HCT116 (cell line): ENCODE results near the gene OPN5. TPM values are rescaled to one million over a fixed set of nuclear protein-coding genes. Genes with fewer than 3 reads are reported as not detected.

ENCODE experiments used
- ATAC-seq: fragments of 200-7000 bp; cut with Tn5 transposase; 2 replicates; pipeline ENCODE4 v1.9.1; 2020; ENCODE audit warnings: mild to moderate bottlenecking, moderate library complexity
- BruUV-seq: library from RNA; stranded (reverse); fragments of 400-500 nt; replicated peaks from 2 replicates; lab custom pipeline; 2021; lab: Mats Ljungman, UMichigan
- CTCF ChIA-PET: fragments of 300-600 bp; sonication (Branson Sonifier 250); formaldehyde crosslinking; loops from one replicate; lab custom pipeline; 2021; ENCODE audit warnings: antibody characterized with exemption; lab: Charles Lee
- POLR2A ChIA-PET: fragments of 300-600, 350-600 bp; sonication (Branson Sonifier 250); formaldehyde crosslinking; loops from one replicate; lab custom pipeline; 2021; ENCODE audit warnings: antibody characterized with exemption; lab: Charles Lee
- RAD21 ChIA-PET, 2 experiments: fragments of 300-600 bp; sonication (Branson Sonifier 250); formaldehyde crosslinking; loops; one replicate each; lab custom pipeline; 2023; ENCODE audit warnings: low total read pairs in 2 of 2; ENCODE audit not compliant: uncharacterized antibody in 2 of 2, unreplicated experiment in 2 of 2, low non-redundant PET in 1 of 2; lab: Charles Lee
- DNase-seq: peaks from one replicate; pipeline ENCODE4 v3.0.0-alpha.2; 2010; ENCODE audit warnings: low read depth, low spot score
- H2AFZ ChIP-seq: fragments of 200-600 bp; shearing (Covaris generic), sonication (generic); 2 replicates; pipeline ENCODE4 v1.6.1; 2017; ENCODE audit warnings: low read depth, mixed run types, mixed read lengths, antibody characterized with exemption, low read length; ENCODE audit not compliant: poor library complexity, severe bottlenecking
- H3K27ac ChIP-seq: 2 replicates; pipeline ENCODE4 v1.5.1; 2012; ENCODE audit warnings: low read depth, low read length
- H3K27me3 ChIP-seq: fragments of 200-600 bp; sonication (generic); 2 replicates; pipeline ENCODE4 v1.6.1; 2016; ENCODE audit warnings: mixed run types, low read length, mixed read lengths; ENCODE audit not compliant: insufficient read depth
- H3K36me3 ChIP-seq, 2 experiments: fragments of 200-500 bp in 1 of 2; fragments of 200-600 bp in 1 of 2; sonication (Bioruptor generic) in 1 of 2; sonication (generic) in 1 of 2; 2 replicates each; pipeline versions ENCODE4 v1.5.1 to v1.6.1; 2014 to 2016; ENCODE audit warnings: low read length in 2 of 2, inconsistent platforms in 1 of 2, mixed read lengths in 1 of 2, mixed run types in 1 of 2; ENCODE audit not compliant: insufficient read depth in 2 of 2, control insufficient read depth in 1 of 2
- H3K4me1 ChIP-seq, 2 experiments: fragments of 200-600 bp in 1 of 2; sonication (generic) in 1 of 2; 2 replicates each; pipeline versions ENCODE4 v1.5.1 to v1.6.1; 2012 to 2017; ENCODE audit warnings: low read length in 2 of 2, inconsistent platforms in 1 of 2, mild to moderate bottlenecking in 1 of 2, mixed read lengths in 1 of 2, mixed run types in 1 of 2, moderate library complexity in 1 of 2; ENCODE audit not compliant: insufficient read depth in 2 of 2, control insufficient read depth in 1 of 2
- H3K4me2 ChIP-seq: fragments of 200-600 bp; sonication (generic); 2 replicates; pipeline ENCODE4 v1.6.1; 2017; ENCODE audit warnings: mixed run types, low read length, mixed read lengths
- H3K4me3 ChIP-seq, 2 experiments: fragments of 200-600 bp in 1 of 2; sonication (generic) in 1 of 2; replicated peaks in 1 of 2; 2 replicates each; pipeline ENCODE4 v1.5.1; 2011 to 2016; ENCODE audit warnings: low read length in 2 of 2, control low read depth in 1 of 2, low read depth in 1 of 2, mild to moderate bottlenecking in 1 of 2, mixed read lengths in 1 of 2, mixed run types in 1 of 2
- H3K79me2 ChIP-seq: fragments of 200-600 bp; sonication (generic); 2 replicates; pipeline ENCODE4 v1.6.1; 2017; ENCODE audit warnings: mild to moderate bottlenecking, mixed run types, low read length, moderate library complexity, mixed read lengths; ENCODE audit not compliant: insufficient read depth
- H3K9ac ChIP-seq: fragments of 200-600 bp; sonication (generic); 2 replicates; pipeline ENCODE4 v1.6.1; 2016; ENCODE audit warnings: low read length, mixed read lengths
- H3K9me2 ChIP-seq: fragments of 200-600 bp; sonication (generic), shearing (Covaris generic); 2 replicates; pipeline ENCODE4 v1.6.1; 2017; ENCODE audit warnings: mixed run types, mild to moderate bottlenecking, moderate library complexity; ENCODE audit not compliant: insufficient read depth
- H3K9me3 ChIP-seq, 2 experiments: fragments of 200-500 bp in 1 of 2; fragments of 200-600 bp in 1 of 2; sonication (Bioruptor generic) in 1 of 2; sonication (generic) in 1 of 2; 2 replicates each; pipeline ENCODE4 v1.6.1; 2014 to 2017; ENCODE audit warnings: low read length in 2 of 2, mixed read lengths in 2 of 2, inconsistent platforms in 1 of 2, low read depth in 1 of 2, mild to moderate bottlenecking in 1 of 2, mixed run types in 1 of 2, moderate library complexity in 1 of 2; ENCODE audit not compliant: control insufficient read depth in 1 of 2, insufficient read depth in 1 of 2
- H4K20me1 ChIP-seq: fragments of 200-600 bp; sonication (generic), shearing (Covaris generic); 2 replicates; pipeline ENCODE4 v1.6.1; 2017; ENCODE audit warnings: mixed run types, mild to moderate bottlenecking, moderate library complexity; ENCODE audit not compliant: insufficient read depth
- CBX3 ChIP-seq: IDR thresholded peaks from 2 replicates; pipeline ENCODE4 v1.6.1; 2012; ENCODE audit warnings: low read depth
- EGR1 ChIP-seq: IDR thresholded peaks from 2 replicates; pipeline ENCODE4 v1.6.1; 2012; ENCODE audit warnings: low read depth
- EZH2phosphoT487 ChIP-seq: fragments of 200-600 bp; IDR thresholded peaks from 2 replicates; pipeline ENCODE4 v1.6.1; 2018; ENCODE audit warnings: antibody characterized with exemption, borderline replicate concordance
- FOSL1 ChIP-seq: IDR thresholded peaks from 2 replicates; pipeline ENCODE4 v1.6.1; 2012; ENCODE audit warnings: low read depth
- JUND ChIP-seq: IDR thresholded peaks from 2 replicates; pipeline ENCODE4 v1.6.1; 2012
- MAX ChIP-seq: IDR thresholded peaks from 2 replicates; pipeline ENCODE4 v1.6.1; 2012
- POLR2A ChIP-seq: IDR thresholded peaks from 2 replicates; pipeline ENCODE4 v1.7.0; 2011; ENCODE audit warnings: borderline replicate concordance; ENCODE audit not compliant: insufficient read depth, insufficient read length; ENCODE audit errors: extremely low read depth
- POLR2AphosphoS5 ChIP-seq: IDR thresholded peaks from 2 replicates; pipeline ENCODE4 v1.6.1; 2011; ENCODE audit warnings: mild to moderate bottlenecking, low read depth, low read length, moderate library complexity
- RAD21 ChIP-seq: IDR thresholded peaks from 2 replicates; pipeline ENCODE4 v1.6.1; 2012; ENCODE audit warnings: low read depth, mild to moderate bottlenecking
- SIN3A ChIP-seq: IDR thresholded peaks from 2 replicates; pipeline ENCODE4 v1.6.1; 2012; ENCODE audit warnings: low read depth
- SP1 ChIP-seq: IDR thresholded peaks from 2 replicates; pipeline ENCODE4 v1.6.1; 2012; ENCODE audit warnings: low read depth
- SRF ChIP-seq: IDR thresholded peaks from 2 replicates; pipeline ENCODE4 v1.6.1; 2012; ENCODE audit warnings: low read depth
- TCF7L2 ChIP-seq: IDR thresholded peaks from 2 replicates; pipeline ENCODE4 v1.7.0; 2011; ENCODE audit warnings: borderline replicate concordance, inconsistent platforms; ENCODE audit not compliant: insufficient read depth, insufficient read length; ENCODE audit errors: extremely low read depth
- YY1 ChIP-seq: IDR thresholded peaks from 2 replicates; pipeline ENCODE4 v1.6.1; 2011; ENCODE audit warnings: low read length, low read depth, moderate library complexity, mild to moderate bottlenecking; ENCODE audit not compliant: insufficient replicate concordance; ENCODE audit errors: extremely low read depth
- ZBTB33 ChIP-seq: IDR thresholded peaks from 2 replicates; pipeline ENCODE4 v1.6.1; 2011; ENCODE audit warnings: mild to moderate bottlenecking, low read length, moderate library complexity; ENCODE audit not compliant: insufficient replicate concordance; ENCODE audit errors: extremely low read depth
- ZFX ChIP-seq: fragments of 450-650 bp; IDR thresholded peaks from 2 replicates; pipeline ENCODE4 v1.6.1; 2017
- ZNF274 ChIP-seq: fragments of 200-500 bp; sonication (Bioruptor generic); IDR thresholded peaks from 2 replicates; pipeline ENCODE4 v1.6.1; 2014; ENCODE audit warnings: mild to moderate bottlenecking, low read depth, low read length, inconsistent platforms
- intact Hi-C: fragments of 100-400 bp; cut with micrococcal nuclease; formaldehyde crosslinking; loops from 2 replicates; pipeline ENCODE4 v1.10.0; 2022
- total RNA-seq: library from RNA; stranded (reverse); gene quantifications from one replicate; pipeline ENCODE4 v1.2.1, GENCODE V29; 2021; ENCODE audit not compliant: unreplicated experiment
- TF ChIP-seq, protein P1 (sequence below): IDR thresholded peaks from 2 replicates; pipeline ENCODE4 v1.6.1; 2012
- TF ChIP-seq, protein P2 (sequence below), 3 experiments: fragments of 200-600 bp in 1 of 3; sonication (generic) in 1 of 3; IDR thresholded peaks in 2 of 3; conservative IDR thresholded peaks in 1 of 3; 2 replicates each; pipeline ENCODE4 v1.5.1; 2012 to 2017; ENCODE audit warnings: low read depth in 2 of 3, low read length in 2 of 3, antibody characterized with exemption in 1 of 3, borderline replicate concordance in 1 of 3, control low read depth in 1 of 3, mild to moderate bottlenecking in 1 of 3, mixed read lengths in 1 of 3, mixed run types in 1 of 3, moderate library complexity in 1 of 3; ENCODE audit not compliant: insufficient read depth in 1 of 3

Gene OPN5
- total RNA-seq, 1 experiment from 2014 or later, result not detected

GRCh38 chr6:47834196-47834595 is 52.4 kb downstream of the OPN5 start:
- H3K79me2 ChIP-seq, result no peaks in the 10 kb centered on the region
- no peak overlapping the region for H3K4me3 ChIP-seq
- H3K9ac ChIP-seq, result no peak overlapping the region
- H3K9me3 ChIP-seq, result no peaks in the 10 kb centered on the region
- H3K4me1 ChIP-seq, result no peaks in the 10 kb centered on the region
- BruUV-seq, result no TSS peak
- no peaks in the 10 kb centered on the region for H3K36me3 ChIP-seq
- CTCF ChIA-PET, result no interaction called here
- POLR2A ChIA-PET, result no interaction called here
- no peak overlapping the region for H3K4me2 ChIP-seq
- TF ChIP-seq, protein P1, sequence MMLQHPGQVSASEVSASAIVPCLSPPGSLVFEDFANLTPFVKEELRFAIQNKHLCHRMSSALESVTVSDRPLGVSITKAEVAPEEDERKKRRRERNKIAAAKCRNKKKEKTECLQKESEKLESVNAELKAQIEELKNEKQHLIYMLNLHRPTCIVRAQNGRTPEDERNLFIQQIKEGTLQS, result no peak
- no peak for TF ChIP-seq CBX3
- no peaks in the 10 kb centered on the region for H3K27me3 ChIP-seq
- H2AFZ ChIP-seq, result no peak overlapping the region
- no peaks in the 10 kb centered on the region for H3K9me2 ChIP-seq
- intact Hi-C loops, result no loop called here
- no peak overlapping the region for H3K27ac ChIP-seq
- ATAC-seq (no peak), DNase-seq (no peak)
- RAD21 ChIA-PET, result no interaction called here
- no peaks in the 10 kb centered on the region for H4K20me1 ChIP-seq

DNA sequence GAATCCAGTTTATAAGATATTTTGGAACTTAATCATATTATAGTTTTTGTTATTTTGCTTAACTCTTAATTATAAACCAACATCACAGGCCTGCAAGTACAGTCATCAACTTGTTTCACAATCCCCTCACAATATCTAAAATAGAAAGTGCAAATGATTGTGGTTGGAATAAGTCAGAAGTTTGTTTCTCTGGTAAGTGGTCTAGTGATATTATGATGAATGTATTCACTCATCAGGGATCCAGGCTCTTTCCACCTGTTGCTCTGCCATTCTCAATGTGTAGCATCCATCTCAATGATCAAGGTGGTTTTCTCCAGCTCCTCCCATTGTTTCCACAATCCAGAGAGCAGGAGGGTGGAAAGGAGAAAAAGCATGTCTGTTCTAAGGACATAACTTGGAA is 54.2 kb downstream of the OPN5 start:
- intact Hi-C loops, result no loop called here
- Histone ChIP-seq H3K4me1 (no peaks in the 10 kb centered on the region), H3K4me2 (no peak overlapping the region), H2AFZ (no peak overlapping the region), H3K27ac (no peak overlapping the region), H3K27me3 (no peaks in the 10 kb centered on the region), H3K79me2 (no peaks in the 10 kb centered on the region), H3K9ac (no peak overlapping the region), H3K9me2 (no peaks in the 10 kb centered on the region), H3K9me3 (no peaks in the 10 kb centered on the region), H4K20me1 (no peaks in the 10 kb centered on the region), H3K4me3 (no peak overlapping the region), H3K36me3 (no peaks in the 10 kb centered on the region)
- DNase-seq (no peak), ATAC-seq (no peak)
- CTCF ChIA-PET, result no interaction called here
- RAD21 ChIA-PET, result no interaction called here
- TF ChIP-seq SRF, result no peak
- TF ChIP-seq SIN3A, result no peak
- TF ChIP-seq EZH2phosphoT487, result no peak
- TF ChIP-seq MAX, result no peak
- no peak for TF ChIP-seq SP1
- TF ChIP-seq YY1, result no peak
- TF ChIP-seq ZFX, result no peak
- TF ChIP-seq ZNF274, result no peak
- no peak for TF ChIP-seq EGR1
- no peak for TF ChIP-seq POLR2A
- TF ChIP-seq TCF7L2, result no peak
- no peak for TF ChIP-seq RAD21
- TF ChIP-seq POLR2AphosphoS5, result no peak
- TF ChIP-seq ZBTB33, result no peak
- TF ChIP-seq, protein P2, sequence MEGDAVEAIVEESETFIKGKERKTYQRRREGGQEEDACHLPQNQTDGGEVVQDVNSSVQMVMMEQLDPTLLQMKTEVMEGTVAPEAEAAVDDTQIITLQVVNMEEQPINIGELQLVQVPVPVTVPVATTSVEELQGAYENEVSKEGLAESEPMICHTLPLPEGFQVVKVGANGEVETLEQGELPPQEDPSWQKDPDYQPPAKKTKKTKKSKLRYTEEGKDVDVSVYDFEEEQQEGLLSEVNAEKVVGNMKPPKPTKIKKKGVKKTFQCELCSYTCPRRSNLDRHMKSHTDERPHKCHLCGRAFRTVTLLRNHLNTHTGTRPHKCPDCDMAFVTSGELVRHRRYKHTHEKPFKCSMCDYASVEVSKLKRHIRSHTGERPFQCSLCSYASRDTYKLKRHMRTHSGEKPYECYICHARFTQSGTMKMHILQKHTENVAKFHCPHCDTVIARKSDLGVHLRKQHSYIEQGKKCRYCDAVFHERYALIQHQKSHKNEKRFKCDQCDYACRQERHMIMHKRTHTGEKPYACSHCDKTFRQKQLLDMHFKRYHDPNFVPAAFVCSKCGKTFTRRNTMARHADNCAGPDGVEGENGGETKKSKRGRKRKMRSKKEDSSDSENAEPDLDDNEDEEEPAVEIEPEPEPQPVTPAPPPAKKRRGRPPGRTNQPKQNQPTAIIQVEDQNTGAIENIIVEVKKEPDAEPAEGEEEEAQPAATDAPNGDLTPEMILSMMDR (IDR thresholded peaks at IDR 0.05 in 2 of 3, conservative IDR thresholded peaks at IDR 0.05 in 1 of 3; ENCODE audit: borderline replicate concordance in 1 of 3, insufficient read depth in 1 of 3, low read depth in 2 of 3, low read length in 2 of 3), result no peak
- no peak for TF ChIP-seq FOSL1
- TF ChIP-seq JUND, result no peak
- no TSS peak for BruUV-seq
- POLR2A ChIA-PET, result no interaction called here
